BJ (cell line): ENCODE results near the gene C19orf53. TPM values are rescaled to one million over a fixed set of nuclear protein-coding genes. Genes with fewer than 3 reads are reported as not detected.
A peak's percentile ranks its signal among the peaks of the same experiment; 100 is the strongest.

Experiments
- CTCF ChIA-PET: fragments of 350-600 bp; formaldehyde crosslinking; extraction: SDS; loops from one replicate; lab custom pipeline; 2021; ENCODE audit warnings: antibody characterized with exemption, inconsistent platforms; lab: Yijun Ruan, JAX
- POLR2A ChIA-PET: fragments of 300-600 bp; sonication (Branson Sonifier 250); formaldehyde crosslinking; extraction: SDS; loops from one replicate; lab custom pipeline; 2021; ENCODE audit warnings: antibody characterized with exemption; lab: Charles Lee
- DNase-seq: peaks from one replicate; pipeline ENCODE4 v3.0.0-alpha.2; 2011; ENCODE audit warnings: low read depth
- H3K27me3 ChIP-seq: 2 replicates; pipeline ENCODE4 v1.6.0; 2011; ENCODE audit warnings: low read length; ENCODE audit not compliant: control insufficient read depth, insufficient read depth
- H3K36me3 ChIP-seq: 2 replicates; pipeline ENCODE4 v1.5.1; 2011; ENCODE audit warnings: low read length; ENCODE audit not compliant: control insufficient read depth, insufficient read depth
- H3K4me3 ChIP-seq: 2 replicates; pipeline ENCODE4 v1.5.1; 2011; ENCODE audit warnings: low read depth, mild to moderate bottlenecking, control low read depth, low read length
- CTCF ChIP-seq: IDR thresholded peaks from 2 replicates; pipeline ENCODE4 v1.5.1; 2011; ENCODE audit warnings: low read depth, mild to moderate bottlenecking, control low read depth, inconsistent platforms, low read length, moderate library complexity; ENCODE audit not compliant: insufficient read depth
- polyA plus RNA-seq: library from polyadenylated mRNA; depleted of rRNA; stranded (reverse); fragments of >200 nt; gene quantifications from 2 replicates; pipeline ENCODE4 v1.2.3, GENCODE V29; 2011

Gene C19orf53
- polyA plus RNA-seq, 1 experiment = 276 TPM

GRCh38 chr19:13795595-13796300 lies 21.5 kb downstream of the C19orf53 start:
- CTCF ChIA-PET = interaction anchor here (0.9 to 1.8 kb wide), 6 partner anchors 11 to 276 kb away, joined by 3 to 8 read pairs (median 3); no protein-coding TSS in a partner anchor

GRCh38 chr19:13796301-13797057 lies 22.2 kb downstream of the C19orf53 start:
- DNase-seq = peak; percentile 87
- ChIA-PET CTCF (interaction anchor here (0.8 to 2.2 kb wide), 9 partner anchors 8 to 275 kb away, joined by 3 to 8 read pairs (median 3); no protein-coding TSS in a partner anchor), POLR2A (interaction anchor here (0.5 to 1.1 kb wide), 3 partner anchors 9 to 65 kb away, joined by 3 to 6 read pairs (median 3); no protein-coding TSS in a partner anchor)
- peaks cover 13% of the 10 kb centered on the region for H3K36me3 ChIP-seq
- peak; percentile 65 for TF ChIP-seq CTCF
- H3K27me3 ChIP-seq = no peaks in the 10 kb centered on the region
- peak overlapping the region; percentile 94 for H3K4me3 ChIP-seq

More at GRCh38 chr19:13795595-13796300, 21.5 kb downstream of the C19orf53 start:
- no peak for DNase-seq
- Histone ChIP-seq H3K4me3 (peak overlapping the region; percentile 94), H3K27me3 (no peaks in the 10 kb centered on the region), H3K36me3 (peaks cover 8% of the 10 kb centered on the region)
- TF ChIP-seq CTCF = no peak
- POLR2A ChIA-PET = interaction anchor here (0.5 to 1.1 kb wide), 3 partner anchors 9 to 341 kb away, joined by 3 to 4 read pairs (median 3); partner anchors contain the start of gene ASF1B

GRCh38 chr19:13797058-13797440 lies 22.8 kb downstream of the C19orf53 start:
- DNase-seq = no peak
- Histone ChIP-seq H3K36me3 (peaks cover 13% of the 10 kb centered on the region), H3K4me3 (peak overlapping the region; percentile 94), H3K27me3 (no peaks in the 10 kb centered on the region)
- ChIA-PET CTCF (interaction anchor here (0.8 to 2.2 kb wide), 9 partner anchors 9 to 274 kb away, joined by 3 to 8 read pairs (median 3); partner anchors contain the start of gene C19orf53), POLR2A (interaction anchor here (0.5 to 1.1 kb wide), 3 partner anchors 36 to 65 kb away, joined by 3 to 6 read pairs (median 4); no protein-coding TSS in a partner anchor)
- no peak for TF ChIP-seq CTCF

- Histone ChIP-seq H3K27me3 (no peaks in the 10 kb centered on the region), H3K4me3 (no peak overlapping the region), H3K36me3 (peaks cover 18% of the 10 kb centered on the region)
- TF ChIP-seq CTCF = no peak
- CTCF ChIA-PET = interaction anchor here (1.2 to 2.2 kb wide), 6 partner anchors 10 to 82 kb away, joined by 3 to 7 read pairs (median 4); partner anchors contain the start of gene C19orf53
- DNase-seq = peak; percentile 52
- POLR2A ChIA-PET = interaction anchor here (1.0 kb wide), 1 partner anchor 35 kb away, joined by 4 read pairs; no protein-coding TSS in a partner anchor
These were observed 23.6 kb downstream of the C19orf53 start for GRCh38 chr19:13797870-13798269.
